Measurements from ENCODE around the gene CGRRF1.

Gene CGRRF1

GRCh38 chr14:54579621-54580020, 69.9 kb downstream of the CGRRF1 start:
- no peak for FAIRE-seq

GRCh38 chr14:54580933-54581332, 71.2 kb downstream of the CGRRF1 start:
- FAIRE-seq, result no peak

GRCh38 chr14:54582334-54582733, 72.6 kb downstream of the CGRRF1 start:
- no peak for FAIRE-seq

GRCh38 chr14:54584097-54584496, 74.4 kb downstream of the CGRRF1 start:
- FAIRE-seq, result no peak

- FAIRE-seq, result no peak
Observed at GRCh38 chr14:54585214-54585613, 75.5 kb downstream of the CGRRF1 start.
